B cell (primary cell): ENCODE measurements around the gene STX5. TPM values are rescaled to one million over a fixed set of nuclear protein-coding genes. Genes with fewer than 3 reads are reported as not detected.
A peak's percentile ranks its signal among the peaks of the same experiment; 100 is the strongest.

ENCODE experiments used
- ATAC-seq: fragments of 200-7000 bp; cut with Tn5 transposase; one replicate; pipeline ENCODE4 v1.10.0; 2021; ENCODE audit warnings: low read depth, mild to moderate bottlenecking, moderate number of reproducible peaks, moderate library complexity
- CTCF ChIA-PET: fragments of 350-600 bp; sonication (Branson Sonifier 250); formaldehyde crosslinking; loops from one replicate; lab custom pipeline; 2021; ENCODE audit warnings: antibody characterized with exemption, inconsistent platforms; lab: Charles Lee
- POLR2A ChIA-PET: fragments of 350-600 bp; sonication (Branson Sonifier 250); formaldehyde crosslinking; loops from one replicate; lab custom pipeline; 2021; ENCODE audit warnings: antibody characterized with exemption; lab: Charles Lee
- DNase-seq: peaks from one replicate; pipeline ENCODE4 v3.0.0; 2013
- H2AFZ ChIP-seq: 2 replicates; pipeline ENCODE4 v1.6.1; 2012; ENCODE audit warnings: mild to moderate bottlenecking, low read depth, low read length; ENCODE audit not compliant: insufficient read depth, poor library complexity, severe bottlenecking
- H3K27ac ChIP-seq, 2 donors: 1 replicate in 1 of 2; 2 replicates in 1 of 2; pipeline ENCODE4 v1.5.1; 2012 to 2013; ENCODE audit warnings: low read length in 2 of 2, mild to moderate bottlenecking in 2 of 2, moderate library complexity in 1 of 2
- H3K27me3 ChIP-seq, 4 experiments: fragments of 200-600 bp in 1 of 4; sonication (generic) in 1 of 4; replicated peaks in 1 of 4; 1 replicate in 2 of 4; 2 replicates in 2 of 4; pipeline versions ENCODE4 v1.6.1 to v1.7.0; 2013 to 2016; ENCODE audit warnings: low read length in 3 of 4, mild to moderate bottlenecking in 2 of 4, mixed read lengths in 1 of 4, moderate library complexity in 1 of 4; ENCODE audit not compliant: insufficient read depth in 4 of 4, control insufficient read depth in 3 of 4; ENCODE audit errors: control extremely low read depth in 1 of 4
- H3K36me3 ChIP-seq, 2 experiments: replicated peaks in 1 of 2; 1 replicate in 1 of 2; 2 replicates in 1 of 2; pipeline versions ENCODE4 v1.6.1 to v1.7.1; 2013; ENCODE audit warnings: low read length in 1 of 2; ENCODE audit not compliant: insufficient read depth in 2 of 2, control insufficient read depth in 1 of 2; ENCODE audit errors: control extremely low read depth in 1 of 2, extremely low read depth in 1 of 2
- H3K4me1 ChIP-seq, 2 donors: fragments of 200-600 bp in 1 of 2; sonication (generic) in 1 of 2; 1 replicate in 1 of 2; 2 replicates in 1 of 2; pipeline versions ENCODE4 v1.5.1 to v1.6.1; 2013 to 2017; ENCODE audit warnings: low read length in 2 of 2; ENCODE audit not compliant: control insufficient read depth in 2 of 2, insufficient read depth in 2 of 2
- H3K4me2 ChIP-seq: replicated peaks from 2 replicates; pipeline ENCODE3; 2012; ENCODE audit warnings: mild to moderate bottlenecking, low read depth, low read length; ENCODE audit not compliant: poor library complexity, severe bottlenecking
- H3K4me3 ChIP-seq, 5 experiments: fragments of 200-600 bp in 1 of 5; sonication (generic) in 1 of 5; 1 replicate in 3 of 5; 2 replicates in 2 of 5; pipeline versions ENCODE4 v1.5.1 to v1.7.0; 2011 to 2016; ENCODE audit warnings: low read length in 4 of 5, mild to moderate bottlenecking in 4 of 5, low read depth in 2 of 5, control low read depth in 1 of 5, moderate library complexity in 1 of 5; ENCODE audit not compliant: insufficient read depth in 1 of 5; ENCODE audit errors: control extremely low read depth in 1 of 5, extremely low read depth in 1 of 5
- H3K79me2 ChIP-seq: fragments of 200-600 bp; sonication (generic); one replicate; pipeline ENCODE4 v1.6.0; 2016; ENCODE audit warnings: low read length; ENCODE audit not compliant: control insufficient read depth, insufficient read depth
- H3K9ac ChIP-seq: fragments of 200-600 bp; sonication (generic); 2 replicates; pipeline ENCODE4 v1.6.1; 2017; ENCODE audit warnings: mild to moderate bottlenecking, low read length, moderate library complexity
- H3K9me3 ChIP-seq, 3 donors: one replicate each; pipeline versions ENCODE4 v1.6.1 to v1.7.1; 2013; ENCODE audit warnings: low read length in 2 of 3; ENCODE audit not compliant: control insufficient read depth in 2 of 3, insufficient read depth in 1 of 3; ENCODE audit errors: control extremely low read depth in 1 of 3
- H4K20me1 ChIP-seq: 2 replicates; pipeline ENCODE4 v1.6.0; 2012; ENCODE audit warnings: mild to moderate bottlenecking, low read length; ENCODE audit not compliant: insufficient read depth, control insufficient read depth, poor library complexity, severe bottlenecking
- H3K27ac Mint-ChIP-seq: one replicate; pipeline ENCODE4 v1.8.0; 2021; ENCODE audit warnings: mixed read lengths
- H3K27me3 Mint-ChIP-seq: one replicate; pipeline ENCODE4 v1.8.0; 2021; ENCODE audit warnings: mixed read lengths
- H3K4me1 Mint-ChIP-seq: one replicate; pipeline ENCODE4 v1.8.0; 2021; ENCODE audit warnings: mixed read lengths
- H3K4me3 Mint-ChIP-seq: one replicate; pipeline ENCODE4 v1.8.0; 2021; ENCODE audit warnings: mixed read lengths
- H3K9me3 Mint-ChIP-seq: one replicate; pipeline ENCODE4 v1.8.0; 2022; ENCODE audit warnings: mixed read lengths; ENCODE audit not compliant: insufficient read depth
- EZH2 ChIP-seq: IDR thresholded peaks from 2 replicates; pipeline ENCODE4 v1.6.1; 2012; ENCODE audit warnings: borderline replicate concordance, low read depth, mild to moderate bottlenecking, moderate library complexity, low read length; ENCODE audit not compliant: insufficient read depth, poor library complexity, severe bottlenecking
- WGBS: methylation state at CpG from one replicate; pipeline ENCODE4 v1.1.5; 2013; ENCODE audit warnings: missing lambda C conversion rate; ENCODE audit not compliant: insufficient coverage; 5-methylcytosine and 5-hydroxymethylcytosine counted together
- intact Hi-C: fragments of 100-400 bp; cut with micrococcal nuclease; formaldehyde crosslinking; loops from one replicate; pipeline ENCODE4 v1.10.0; 2022
- polyA plus RNA-seq: library from polyadenylated mRNA; depleted of rRNA; stranded (reverse); fragments of >200 nt; gene quantifications from 2 replicates; pipeline ENCODE4 v1.2.3, GENCODE V29; 2012
- total RNA-seq, 2 donors: library from RNA; stranded (reverse); fragments of 120-200 nt in 1 of 2; gene quantifications; 1 replicate in 1 of 2; 2 replicates in 1 of 2; pipeline versions ENCODE4 v1.2.3 to v1.2.4, GENCODE V29; 2013 to 2022
- TF ChIP-seq, protein P1 (sequence below): fragments of 200-600 bp; IDR thresholded peaks from one replicate; pipeline ENCODE4 v1.8.0; 2022; ENCODE audit warnings: antibody characterized with exemption, mild to moderate bottlenecking

The STX5 gene
- total and polyA plus RNA-seq, 2 donors (not counting 1 experiment from before 2014, with no cell fraction given), result 41.0 to 99.1 TPM

- Histone ChIP-seq H2AFZ (peak overlapping the region; percentile 27), H3K9ac (peak overlapping the region; percentile 97), H3K4me2 (peak overlapping the region; percentile 95), H4K20me1 (peaks cover 26% of the 10 kb centered on the region), H3K4me1 (peaks cover 39 to 58% of the 10 kb centered on the region in 2 donors), H3K27ac (peak overlapping the region; percentile 44 to 84), H3K79me2 (peaks cover 50% of the 10 kb centered on the region), H3K36me3 (peaks cover 17 to 39% of the 10 kb centered on the region in 2 experiments), H3K9me3 (no peaks in the 10 kb centered on the region), H3K4me3 (peak overlapping the region; percentile 68 to 100 (median 99)), H3K27me3 (no peaks in the 10 kb centered on the region)
- H3K4me1 Mint-ChIP-seq, result peaks cover 61% of the 10 kb centered on the region
- H3K4me3 Mint-ChIP-seq, result peak overlapping the region; percentile 99
- under 1% methylated on average over 15 of the region's 15 CpGs for WGBS
- ATAC-seq (no peak), DNase-seq (no peak)
- ChIA-PET POLR2A (interaction anchor here (0.6 to 5.2 kb wide), 15 partner anchors 10 to 264 kb away, joined by 3 to 159 read pairs (median 9); partner anchors contain the start of genes HNRNPUL2, LBHD1, SLC3A2 and STX5), CTCF (interaction anchor here (0.9 to 3.6 kb wide), 13 partner anchors 9 to 312 kb away, joined by 3 to 36 read pairs (median 6); partner anchors contain the start of genes SLC3A2 and TMEM179B)
- H3K27me3 Mint-ChIP-seq, result no peaks in the 10 kb centered on the region
- intact Hi-C loops, result loop anchor here (1.0 to 5.0 kb wide), 2 partner anchors 13 to 148 kb away; partner anchors contain the start of genes BSCL2 and GNG3
- TF ChIP-seq, protein P1, sequence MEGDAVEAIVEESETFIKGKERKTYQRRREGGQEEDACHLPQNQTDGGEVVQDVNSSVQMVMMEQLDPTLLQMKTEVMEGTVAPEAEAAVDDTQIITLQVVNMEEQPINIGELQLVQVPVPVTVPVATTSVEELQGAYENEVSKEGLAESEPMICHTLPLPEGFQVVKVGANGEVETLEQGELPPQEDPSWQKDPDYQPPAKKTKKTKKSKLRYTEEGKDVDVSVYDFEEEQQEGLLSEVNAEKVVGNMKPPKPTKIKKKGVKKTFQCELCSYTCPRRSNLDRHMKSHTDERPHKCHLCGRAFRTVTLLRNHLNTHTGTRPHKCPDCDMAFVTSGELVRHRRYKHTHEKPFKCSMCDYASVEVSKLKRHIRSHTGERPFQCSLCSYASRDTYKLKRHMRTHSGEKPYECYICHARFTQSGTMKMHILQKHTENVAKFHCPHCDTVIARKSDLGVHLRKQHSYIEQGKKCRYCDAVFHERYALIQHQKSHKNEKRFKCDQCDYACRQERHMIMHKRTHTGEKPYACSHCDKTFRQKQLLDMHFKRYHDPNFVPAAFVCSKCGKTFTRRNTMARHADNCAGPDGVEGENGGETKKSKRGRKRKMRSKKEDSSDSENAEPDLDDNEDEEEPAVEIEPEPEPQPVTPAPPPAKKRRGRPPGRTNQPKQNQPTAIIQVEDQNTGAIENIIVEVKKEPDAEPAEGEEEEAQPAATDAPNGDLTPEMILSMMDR, result no peak
- no peak for TF ChIP-seq EZH2
- H3K9me3 Mint-ChIP-seq, result no peaks in the 10 kb centered on the region
- peak overlapping the region; percentile 98 for H3K27ac Mint-ChIP-seq
Measured at GRCh38 chr11:62854825-62855570, 23.1 kb upstream of the STX5 start.
